GM21423 (cell line): ENCODE data around the gene CCDC154.

Experiments
- ATAC-seq: cut with Tn5 transposase; IDR thresholded peaks from one replicate; pipeline ENCODE4 v1.9.1; 2021; ENCODE audit warnings: mild to moderate bottlenecking, moderate library complexity; ENCODE audit not compliant: unreplicated experiment

The CCDC154 gene

GRCh38 chr16:1438229-1439057 lies 5.9 kb downstream of the CCDC154 start:
- ATAC-seq = no peak

GRCh38 chr16:1437606-1438005 lies 6.8 kb downstream of the CCDC154 start:
- no peak for ATAC-seq

- ATAC-seq = no peak
These were observed 7.5 kb downstream of the CCDC154 start for GRCh38 chr16:1436731-1437355.

GRCh38 chr16:1435921-1436697 lies 8.2 kb downstream of the CCDC154 start:
- ATAC-seq = no peak

- ATAC-seq = no peak
These were observed 9.4 kb downstream of the CCDC154 start for GRCh38 chr16:1434644-1435592.

GRCh38 chr16:1433756-1434155 lies 10.6 kb downstream of the CCDC154 start:
- no peak for ATAC-seq

GRCh38 chr16:1433263-1433560 lies 11.1 kb downstream of the CCDC154 start:
- no peak for ATAC-seq

- ATAC-seq = no peak
These were observed 11.7 kb downstream of the CCDC154 start for GRCh38 chr16:1432388-1433262.

GRCh38 chr16:1431497-1432270 lies 12.7 kb downstream of the CCDC154 start:
- ATAC-seq = no peak

GRCh38 chr16:1430759-1431496 lies 13.4 kb downstream of the CCDC154 start, which contains the start of gene PERCC1:
Gene PERCC1, plus strand, starts transcription at chr16:1431078. Its CDS starts 1,516 bp downstream, at chr16:1432594.
- ATAC-seq = no peak

- ATAC-seq = no peak
These were observed 14.1 kb downstream of the CCDC154 start for GRCh38 chr16:1430214-1430758.

- ATAC-seq = no peak
These were observed 14.7 kb downstream of the CCDC154 start for GRCh38 chr16:1429631-1430030.

GRCh38 chr16:1429012-1429411 lies 15.3 kb downstream of the CCDC154 start:
- no peak for ATAC-seq

GRCh38 chr16:1428511-1428910 lies 15.8 kb downstream of the CCDC154 start:
- no peak for ATAC-seq

GRCh38 chr16:1427473-1428461 lies 16.6 kb downstream of the CCDC154 start:
- ATAC-seq = no peak

- ATAC-seq = no peak
These were observed 17.5 kb downstream of the CCDC154 start for GRCh38 chr16:1426734-1427471.
